Left ventricle myocardium superior (tissue), 1 donor: Measurements from ENCODE around the gene WWOX. TPM values are rescaled to one million over a fixed set of nuclear protein-coding genes. Genes with fewer than 3 reads are reported as not detected.

Source experiments
- ATAC-seq: fragments of 200-7000 bp; cut with Tn5 transposase; one replicate; pipeline ENCODE4 v1.9.1; 2020; ENCODE audit warnings: mild to moderate bottlenecking, moderate library complexity
- DNase-seq: peaks from one replicate; pipeline ENCODE4 v3.0.0-alpha.2; 2020
- intact Hi-C: fragments of 100-400 bp; cut with micrococcal nuclease; formaldehyde crosslinking; loops from one replicate; pipeline ENCODE4 v1.11.0; 2022
- total RNA-seq: library from RNA; stranded (reverse); fragmentation: NEBNext Ultra II Directional; extraction: Animal tissue kit (Norgen Biotek cat#: 25700); gene quantifications from one replicate; pipeline ENCODE4 v1.2.1, GENCODE V29; 2021
- donor health status: DM: no; HTN: yes; CAD: no; lungs with severe emphysema.

WWOX gene
- total RNA-seq, 1 donor from 2014 or later, result 12.8 TPM

- intact Hi-C loops, result no loop called here
- DNase-seq (no peak), ATAC-seq (no peak)
Measured at GRCh38 chr16:79067600-79067999, 968.1 kb downstream of the WWOX start.

DNA sequence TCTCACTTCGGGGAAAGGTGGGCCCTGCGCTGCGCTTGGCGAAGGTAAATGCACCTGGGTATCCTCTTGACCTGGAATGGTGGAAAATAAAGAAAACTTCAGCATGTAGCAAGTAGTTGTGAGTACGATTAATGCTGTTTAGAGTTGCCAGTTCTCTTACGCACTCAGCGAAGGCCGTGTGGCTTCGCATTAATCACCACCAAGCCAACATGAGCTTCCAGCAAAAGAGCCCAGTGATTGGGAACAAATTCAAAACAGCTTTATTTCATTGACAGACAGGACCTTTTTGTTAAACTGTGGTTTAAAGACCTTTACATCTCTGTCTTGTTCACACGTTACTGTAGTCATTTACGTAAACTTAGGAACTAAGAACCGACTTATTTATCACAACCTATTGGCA, 969.7 kb downstream of the WWOX start:
- intact Hi-C loops, result no loop called here
- DNase-seq (no peak), ATAC-seq (no peak)

DNA sequence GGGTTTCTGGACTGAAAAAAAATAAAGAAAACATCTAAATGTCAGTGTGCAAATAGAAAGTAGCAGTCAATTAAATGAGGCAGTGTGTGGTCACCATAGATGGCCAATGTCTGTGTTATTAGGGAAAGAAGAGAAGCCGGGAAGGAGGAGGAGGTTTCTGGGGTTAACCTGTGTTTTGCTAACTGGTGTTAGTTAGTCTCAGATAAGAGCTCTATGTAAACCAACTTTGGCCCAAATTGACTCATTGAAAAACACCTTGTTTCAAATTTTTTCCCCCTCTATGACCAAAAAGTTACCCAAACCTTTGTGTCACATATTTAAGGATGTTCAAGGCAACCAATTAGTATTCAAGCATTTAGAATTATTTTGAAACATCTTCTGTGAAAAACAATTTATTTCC, 970.2 kb downstream of the WWOX start:
- no peak for DNase-seq
- ATAC-seq, result no peak
- intact Hi-C loops, result no loop called here

DNA sequence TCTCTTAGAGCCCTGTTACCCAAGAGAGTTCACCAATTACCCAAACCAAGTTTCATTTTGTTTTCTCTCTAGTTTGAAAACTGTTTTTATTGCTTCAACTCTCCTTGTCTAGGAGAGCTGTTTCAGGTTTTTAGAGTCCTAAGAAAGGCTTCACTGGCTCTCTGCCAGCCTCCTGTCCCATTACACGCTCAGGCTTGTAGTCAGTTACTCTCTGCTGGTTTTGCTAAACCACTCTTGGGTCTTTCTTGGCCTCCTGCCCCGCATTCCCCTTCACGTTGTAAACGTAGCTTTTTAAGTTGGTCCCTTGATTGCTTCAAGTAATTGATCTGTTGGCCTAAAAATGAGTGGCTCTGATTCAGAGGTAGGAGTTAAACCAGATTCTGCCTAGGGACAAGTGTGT, 972.0 kb downstream of the WWOX start:
- ATAC-seq (no peak), DNase-seq (no peak)

GRCh38 chr16:79072517-79072916, 973.1 kb downstream of the WWOX start:
- no peak for ATAC-seq
- no peak for DNase-seq
- intact Hi-C loops, result no loop called here

More for the DNA sequence above, 972.0 kb downstream of the WWOX start:
- intact Hi-C loops, result no loop called here

DNA sequence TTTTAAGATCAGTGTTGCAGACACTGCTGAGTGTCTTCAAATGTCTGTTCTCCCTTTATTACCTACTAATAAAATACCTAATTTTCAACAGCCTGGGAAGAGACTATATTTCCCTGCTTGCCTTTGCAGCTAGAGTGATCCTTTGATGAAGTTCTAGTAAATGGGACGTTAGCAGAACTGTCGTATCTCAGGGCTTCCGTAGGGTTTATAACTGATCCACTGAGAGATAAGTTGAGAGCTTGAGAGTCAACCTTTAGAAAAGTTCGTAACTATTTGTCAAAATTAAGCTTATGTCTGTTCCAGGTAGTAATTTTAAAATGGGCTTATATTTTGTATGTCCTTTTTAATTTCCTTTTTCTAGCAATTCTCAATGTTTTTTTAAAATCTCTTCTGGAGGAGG, 974.1 kb downstream of the WWOX start:
- intact Hi-C loops, result no loop called here
- no peak for ATAC-seq
- no peak for DNase-seq

DNA sequence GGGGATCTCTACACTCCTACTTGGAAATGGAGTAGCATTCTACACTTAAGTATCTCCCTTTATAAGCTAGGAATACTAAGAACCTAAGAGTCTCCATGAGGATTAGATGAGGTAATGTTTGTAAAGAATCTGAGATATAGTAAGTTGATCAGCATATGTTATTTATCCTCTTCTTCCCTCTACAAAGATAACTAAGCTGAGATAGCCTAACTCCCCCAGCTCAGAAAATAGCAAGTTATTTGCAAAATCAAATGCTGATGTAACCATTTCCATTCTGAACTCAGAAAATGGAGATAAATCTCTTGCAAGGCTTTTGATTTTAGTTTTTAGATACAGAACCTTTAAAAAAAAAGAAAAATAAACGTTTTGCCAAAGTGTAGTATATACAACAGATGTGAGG, 975.1 kb downstream of the WWOX start:
- DNase-seq (no peak), ATAC-seq (no peak)
- intact Hi-C loops, result no loop called here

- intact Hi-C loops, result no loop called here
- no peak for DNase-seq
- no peak for ATAC-seq
Measured at GRCh38 chr16:79074951-79075350, 975.5 kb downstream of the WWOX start.

DNA sequence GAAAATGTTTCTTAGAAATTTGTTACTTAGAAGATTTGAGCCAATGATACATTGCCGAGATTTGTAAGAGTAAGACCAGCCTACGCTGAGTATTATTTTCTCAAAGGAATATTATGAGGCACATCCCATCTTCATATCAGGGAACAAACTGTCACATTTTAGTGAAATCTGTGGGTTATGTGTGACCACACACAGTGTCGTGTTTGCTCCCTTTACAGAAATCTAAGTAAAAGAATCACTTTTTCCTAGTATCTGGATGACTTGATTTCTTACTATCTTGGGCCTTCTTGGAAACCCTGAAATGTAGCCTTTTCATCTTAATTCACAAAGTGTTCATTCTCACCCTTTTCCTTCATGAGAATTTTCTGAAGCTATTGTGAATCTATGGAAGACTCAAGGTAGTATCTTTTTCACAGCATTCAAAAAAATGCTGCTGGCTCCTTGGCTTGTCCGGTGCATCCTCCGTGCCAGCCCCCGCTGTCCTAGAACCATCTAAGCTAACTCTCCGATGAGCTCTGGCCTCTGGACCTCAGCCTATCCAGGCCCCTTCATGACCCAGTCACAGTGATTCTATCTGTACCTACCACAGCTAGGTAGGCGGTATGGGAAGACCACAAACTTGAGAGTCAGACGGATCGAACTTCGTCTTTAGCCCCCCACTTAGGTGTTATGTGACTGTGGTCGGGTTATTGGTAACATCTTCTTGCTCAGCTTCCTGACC, 976.8 kb downstream of the WWOX start:
- DNase-seq (no peak), ATAC-seq (no peak)

GRCh38 chr16:79077346-79077745, 977.9 kb downstream of the WWOX start:
- no peak for DNase-seq
- ATAC-seq, result no peak
- intact Hi-C loops, result no loop called here

More for the DNA sequence above, 976.8 kb downstream of the WWOX start:
- intact Hi-C loops, result no loop called here

DNA sequence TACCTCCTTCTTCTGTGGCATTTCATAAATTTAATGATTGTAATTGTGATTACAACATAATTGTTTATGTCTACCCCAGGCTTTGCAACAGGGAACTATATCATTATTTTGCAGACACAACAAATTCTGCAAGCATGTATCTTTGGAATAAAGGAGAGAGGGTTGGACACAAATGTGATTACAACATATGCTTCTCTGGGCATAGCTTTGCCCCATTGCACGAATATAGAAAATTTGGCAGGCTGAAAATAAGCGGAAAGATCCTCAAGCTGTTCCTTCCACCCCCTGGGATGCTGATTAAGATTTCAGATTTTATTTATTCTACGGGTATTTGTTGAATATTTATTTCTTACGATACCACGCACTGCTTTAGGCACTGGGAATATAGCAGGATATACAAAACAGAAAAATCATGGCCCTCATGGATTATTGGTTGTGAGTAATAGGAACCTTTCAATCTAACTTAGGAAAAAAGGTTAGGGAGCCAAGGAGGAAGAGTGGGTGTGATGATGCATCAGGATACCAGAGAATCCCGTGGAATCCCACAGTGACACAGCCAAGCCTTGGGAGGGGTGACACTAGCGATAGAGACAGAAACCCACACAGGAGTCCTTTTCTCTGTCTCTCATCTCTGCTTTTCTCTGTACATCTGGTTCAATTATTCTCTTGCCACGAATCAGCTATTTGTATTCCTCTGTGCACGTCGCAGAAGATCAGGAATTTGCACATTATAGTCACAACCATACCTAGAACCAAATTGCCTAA, 980.4 kb downstream of the WWOX start:
- ATAC-seq, result no peak
- intact Hi-C loops, result no loop called here
- DNase-seq, result no peak

- intact Hi-C loops, result no loop called here
- ATAC-seq, result no peak
Measured at GRCh38 chr16:79081297-79082066, 982.0 kb downstream of the WWOX start.

GRCh38 chr16:79082970-79083369, 983.5 kb downstream of the WWOX start:
- intact Hi-C loops, result no loop called here
- DNase-seq, result no peak
- ATAC-seq, result no peak

More at GRCh38 chr16:79081297-79082066, 982.0 kb downstream of the WWOX start:
- no peak for DNase-seq

- DNase-seq (no peak), ATAC-seq (no peak)
- intact Hi-C loops, result no loop called here
Measured at GRCh38 chr16:79083508-79084299, 984.2 kb downstream of the WWOX start.

- ATAC-seq, result no peak
- intact Hi-C loops, result no loop called here
- DNase-seq, result no peak
Measured at GRCh38 chr16:79088971-79089370, 989.5 kb downstream of the WWOX start.

- ATAC-seq (peak; percentile 71), DNase-seq (no peak)
- intact Hi-C loops, result no loop called here
Measured at GRCh38 chr16:79089735-79090284, 990.4 kb downstream of the WWOX start.

DNA sequence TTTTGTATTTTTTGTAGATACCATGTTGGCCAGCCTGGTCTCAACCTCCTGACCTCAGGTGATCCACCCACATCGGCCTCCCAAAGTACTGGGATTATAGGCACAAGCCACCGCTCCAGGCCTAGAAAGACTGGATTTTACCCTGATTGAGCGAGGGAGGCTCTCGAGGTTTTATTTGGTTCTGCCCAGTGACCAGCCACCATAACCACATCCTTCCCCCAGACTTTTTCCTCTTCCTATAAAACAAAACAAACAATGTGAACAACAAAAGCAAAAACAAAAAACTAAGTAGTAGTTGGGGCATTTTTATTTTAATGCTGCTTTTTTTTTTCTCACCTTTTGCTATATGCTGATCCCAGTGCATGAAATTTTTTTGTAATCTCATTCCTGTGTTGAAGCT, 991.5 kb downstream of the WWOX start:
- intact Hi-C loops, result no loop called here
- no peak for ATAC-seq

GRCh38 chr16:79092846-79093245, 993.4 kb downstream of the WWOX start:
- intact Hi-C loops, result no loop called here
- no peak for ATAC-seq

More for the DNA sequence above, 991.5 kb downstream of the WWOX start:
- no peak for DNase-seq

DNA sequence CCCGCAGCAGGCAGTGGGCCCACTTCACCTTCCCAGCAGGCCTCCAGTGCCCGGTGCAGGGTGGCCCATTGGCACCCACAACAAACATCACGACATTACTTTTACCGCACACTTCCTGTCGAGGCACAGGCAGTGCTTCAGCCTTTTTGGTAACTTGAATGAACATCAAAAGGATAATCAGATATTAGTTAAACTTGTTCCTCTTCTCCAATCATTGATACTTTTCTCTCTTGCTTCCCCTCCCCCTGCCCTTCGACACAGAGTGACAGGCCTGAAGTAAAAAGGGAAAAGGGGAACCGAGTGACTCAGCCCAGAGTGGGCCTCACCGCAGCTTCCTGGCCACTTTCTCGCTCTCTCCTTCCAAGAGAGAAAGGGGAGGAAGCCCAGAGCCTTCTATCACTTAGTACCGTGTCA, 994.1 kb downstream of the WWOX start:
- DNase-seq (no peak), ATAC-seq (peak; percentile 66)
- intact Hi-C loops, result no loop called here

More at GRCh38 chr16:79092846-79093245, 993.4 kb downstream of the WWOX start:
- no peak for DNase-seq
